ENCODE measurements around the gene FZD8. TPM values are rescaled to one million over a fixed set of nuclear protein-coding genes. Genes with fewer than 3 reads are reported as not detected.

Gene FZD8
- total and polyA plus RNA-seq, 7 donors, result 0.92 to 15.8 (median 6.6) TPM

- H3K27ac ChIP-seq, result no peak overlapping the region
- intact Hi-C loops (cut with DNase I), result no loop called here
- no peaks in the 10 kb centered on the region for H3K36me3 ChIP-seq
- peaks cover 4 to 14% (median 9%) of the 10 kb centered on the region in 3 donors for H3K27me3 ChIP-seq
- no peak for DNase-seq
- peaks cover 0 to 4% (median 3%) of the 10 kb centered on the region in 4 donors for H3K4me1 ChIP-seq
- no peaks in the 10 kb centered on the region for H3K9me3 ChIP-seq
- 63 to 84% methylated on average over 2 of the region's 2 CpGs for WGBS, 2 donors
- TF ChIP-seq CTCF (IDR thresholded peaks at IDR 0.05) (no peak), POLR2AphosphoS5 (IDR thresholded peaks at IDR 0.05) (no peak), POLR2A (IDR thresholded peaks at IDR 0.05) (no peak), EP300 (IDR thresholded peaks at IDR 0.05) (no peak)
- H3K4me3 ChIP-seq, result no peak overlapping the region
Measured at GRCh38 chr10:35613107-35613440, 29.0 kb downstream of the FZD8 start.

- H3K36me3 ChIP-seq, result no peaks in the 10 kb centered on the region
- intact Hi-C loops (cut with DNase I), result no loop called here
- no peak overlapping the region for H3K4me3 ChIP-seq
- peaks cover 0 to 9% (median 7%) of the 10 kb centered on the region in 4 donors for H3K4me1 ChIP-seq
- no peaks in the 10 kb centered on the region for H3K9me3 ChIP-seq
- no peak overlapping the region for H3K27ac ChIP-seq
- 59 to 71% methylated on average over 6 of the region's 6 CpGs for WGBS, 2 donors
- no peak for DNase-seq
- H3K27me3 ChIP-seq, result peaks cover 5 to 19% (median 14%) of the 10 kb centered on the region in 3 donors
- no peak for TF ChIP-seq EP300 (IDR thresholded peaks at IDR 0.05)
- no peak for TF ChIP-seq POLR2A (IDR thresholded peaks at IDR 0.05)
- TF ChIP-seq POLR2AphosphoS5 (IDR thresholded peaks at IDR 0.05), result no peak
- TF ChIP-seq CTCF (IDR thresholded peaks at IDR 0.05), result no peak
Measured at GRCh38 chr10:35612385-35613106, 29.6 kb downstream of the FZD8 start.

- WGBS, 2 donors, result 84 to 87% methylated on average over 6 of the region's 6 CpGs
- TF ChIP-seq POLR2A (IDR thresholded peaks at IDR 0.05) (no peak), EP300 (IDR thresholded peaks at IDR 0.05) (no peak), POLR2AphosphoS5 (IDR thresholded peaks at IDR 0.05) (no peak), CTCF (IDR thresholded peaks at IDR 0.05) (no peak)
Measured at GRCh38 chr10:35611750-35612149, 30.3 kb downstream of the FZD8 start.

GRCh38 chr10:35608328-35608672, 33.8 kb downstream of the FZD8 start:
- peaks cover 5 to 32% (median 19%) of the 10 kb centered on the region in 3 donors for H3K27me3 ChIP-seq

More at GRCh38 chr10:35611750-35612149, 30.3 kb downstream of the FZD8 start:
- intact Hi-C loops (cut with DNase I), result no loop called here
- no peaks in the 10 kb centered on the region for H3K9me3 ChIP-seq
- H3K4me3 ChIP-seq, result no peak overlapping the region
- H3K36me3 ChIP-seq, result no peaks in the 10 kb centered on the region
- peaks cover 0 to 11% (median 10%) of the 10 kb centered on the region in 4 donors for H3K4me1 ChIP-seq
- H3K27me3 ChIP-seq, result peaks cover 5 to 27% (median 19%) of the 10 kb centered on the region in 3 donors
- no peak for DNase-seq
- no peak overlapping the region for H3K27ac ChIP-seq

More at GRCh38 chr10:35608328-35608672, 33.8 kb downstream of the FZD8 start:
- peaks cover 0 to 11% (median 10%) of the 10 kb centered on the region in 4 donors for H3K4me1 ChIP-seq
- no peak overlapping the region for H3K27ac ChIP-seq
- H3K36me3 ChIP-seq, result no peaks in the 10 kb centered on the region
- no peak for DNase-seq
- intact Hi-C loops (cut with DNase I), result no loop called here
- TF ChIP-seq CTCF (IDR thresholded peaks at IDR 0.05) (no peak), POLR2AphosphoS5 (IDR thresholded peaks at IDR 0.05) (no peak), EP300 (IDR thresholded peaks at IDR 0.05) (no peak), POLR2A (IDR thresholded peaks at IDR 0.05) (no peak)
- H3K9me3 ChIP-seq, result no peaks in the 10 kb centered on the region
- peak overlapping the region in 3 of 4 donors; percentile 51 to 62 (median 52) for H3K4me3 ChIP-seq
- WGBS, 2 donors, result 63 to 68% methylated on average over 16 of the region's 16 CpGs
